ENCODE data around the gene NPB.
A peak's percentile ranks its signal among the peaks of the same experiment; 100 is the strongest.
"Not testable (repeated sequence)": the region's sequence is repeated elsewhere in the genome, so short reads cannot be mapped to it uniquely, and the experiment has no call there.

NPB gene

GRCh38 chr17:81913394-81914102 is 11.5 kb downstream of the NPB start:
- DNase-seq, result no peak

DNA sequence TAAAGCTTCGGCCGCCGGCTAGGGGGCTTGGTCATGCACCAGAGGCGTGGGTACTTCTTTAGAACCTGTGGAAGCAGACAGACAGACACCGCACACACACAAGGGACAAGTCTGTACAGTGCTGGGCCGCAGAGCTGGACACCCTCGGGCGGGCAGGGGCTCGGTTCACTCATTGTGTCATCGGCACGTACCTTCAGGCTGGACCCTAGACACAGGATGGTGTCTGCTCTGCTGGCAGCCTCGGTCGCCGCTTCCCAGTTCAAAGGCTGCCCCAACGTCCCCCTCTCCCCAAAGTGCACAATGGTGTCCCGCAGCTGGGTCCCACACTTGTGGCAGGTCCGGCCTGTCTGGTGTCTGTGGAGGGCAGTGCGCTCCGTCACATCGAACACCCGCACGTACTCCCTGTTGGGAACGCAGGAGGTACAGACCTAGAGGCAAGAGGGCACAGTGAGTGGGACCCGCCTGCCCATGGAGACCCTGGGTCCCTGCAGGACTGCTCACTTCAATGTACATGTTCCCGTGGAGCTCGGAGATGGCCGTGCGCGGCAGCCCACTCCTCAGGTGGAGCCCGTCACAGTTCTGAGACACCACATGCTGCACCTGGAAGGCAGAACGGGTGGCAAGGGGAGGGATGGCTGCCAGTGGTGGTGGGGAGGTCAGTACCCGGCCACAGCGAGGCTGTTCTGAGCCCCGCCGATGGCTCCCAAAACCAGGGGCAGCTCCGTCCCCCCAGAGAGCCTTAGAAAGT is 12.2 kb downstream of the NPB start:
- no peak for DNase-seq

DNA sequence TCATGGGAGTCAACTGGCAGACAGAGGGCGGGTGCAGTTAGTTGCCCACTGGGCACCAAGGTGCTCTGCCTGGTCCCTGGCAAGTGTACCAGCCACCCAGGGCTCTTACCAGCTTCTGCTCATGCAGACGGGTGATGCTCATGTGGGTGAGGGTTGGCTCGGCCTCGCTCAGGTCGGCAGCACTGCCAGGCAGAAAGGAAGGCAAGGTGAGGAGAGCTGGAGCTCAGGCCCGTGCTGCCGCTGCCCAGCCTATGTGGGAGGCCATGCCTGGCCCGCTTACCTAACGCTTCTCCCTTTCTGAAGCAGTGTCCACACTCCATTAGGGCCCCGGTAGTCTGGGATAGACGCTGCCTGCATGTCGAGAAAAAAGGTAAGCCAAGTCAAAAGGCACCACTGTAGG is 13.3 kb downstream of the NPB start:
- no peak for DNase-seq

DNA sequence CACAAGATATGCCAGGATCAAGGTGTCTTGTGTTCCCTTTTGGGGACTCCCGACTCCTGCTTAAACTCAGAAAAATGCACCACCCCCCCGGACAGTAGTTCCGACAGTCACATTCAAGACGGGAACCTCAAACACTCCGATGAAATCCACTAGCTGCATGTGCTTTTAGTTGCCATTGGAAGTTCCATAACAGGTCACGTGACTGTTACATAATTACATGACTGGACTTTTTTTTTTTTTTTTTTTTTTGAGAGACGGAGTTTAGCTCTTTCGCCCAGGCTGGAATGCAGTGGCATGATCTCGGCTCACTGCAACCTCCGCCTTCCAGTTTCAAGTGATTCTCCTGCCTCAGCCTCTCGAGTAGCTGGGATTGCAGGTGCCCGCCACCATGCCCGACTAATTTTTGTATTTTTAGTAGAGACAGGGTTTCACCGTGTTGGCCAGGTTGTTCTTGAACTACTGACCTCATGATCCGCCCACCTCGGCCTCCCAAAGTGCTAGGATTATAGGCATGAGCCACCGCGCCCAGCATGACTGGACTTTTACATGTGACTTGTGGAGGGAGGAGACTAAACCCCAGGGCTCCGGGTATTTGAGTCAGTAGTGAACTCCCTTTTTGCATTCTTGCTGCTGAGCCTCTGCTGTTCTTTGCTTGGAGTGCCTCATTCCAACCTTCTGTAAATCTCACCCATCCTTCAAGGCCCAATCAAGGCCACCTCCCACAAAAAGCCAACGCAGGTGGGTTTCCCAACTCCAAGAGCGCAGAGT is 14.4 kb downstream of the NPB start:
- DNase-seq, result no peak

DNA sequence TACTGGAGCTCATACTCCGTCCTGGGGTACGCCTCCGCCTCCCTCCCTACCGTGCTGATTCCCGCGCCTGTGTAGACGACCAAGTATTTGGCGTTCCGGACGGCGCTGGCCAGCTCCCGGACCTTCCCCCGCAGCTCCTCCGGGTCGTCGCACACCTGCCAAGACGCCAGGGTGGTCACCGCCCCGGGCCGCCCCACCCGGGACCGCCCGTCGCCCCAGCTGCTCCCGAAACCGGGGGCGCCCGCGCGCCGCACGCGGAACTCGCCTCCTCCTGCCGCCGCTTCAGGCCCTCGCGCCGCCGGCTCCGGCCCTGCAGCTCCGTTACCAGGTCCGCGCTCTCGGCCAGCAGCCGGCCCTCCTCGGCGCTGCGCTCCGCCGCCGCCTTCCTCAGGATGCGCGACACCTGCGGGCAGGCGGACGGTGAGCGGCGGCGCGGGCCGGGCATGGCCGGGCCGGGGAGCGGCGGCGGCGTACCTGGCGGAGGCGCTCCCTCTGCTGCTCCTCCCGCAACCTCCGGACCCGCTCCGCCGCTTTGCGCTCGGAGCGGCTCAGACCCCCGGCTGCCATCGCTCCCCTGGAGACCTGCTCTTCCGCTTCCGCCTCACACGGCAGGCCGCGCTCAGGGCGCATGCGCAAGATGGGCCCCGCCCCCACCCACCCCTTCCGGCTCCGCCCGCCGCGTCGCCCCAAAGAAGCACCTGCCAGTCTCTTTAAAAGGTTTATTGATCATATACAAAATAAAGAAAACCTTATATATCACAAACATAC is 15.7 kb downstream of the NPB start, which contains the start of gene SIRT7:
SIRT7 (minus strand) TSS at position 612 of the 768 bp plus-strand sequence; CDS start at position 567, 45 bp downstream.
- peak; percentile 20 for DNase-seq

DNA sequence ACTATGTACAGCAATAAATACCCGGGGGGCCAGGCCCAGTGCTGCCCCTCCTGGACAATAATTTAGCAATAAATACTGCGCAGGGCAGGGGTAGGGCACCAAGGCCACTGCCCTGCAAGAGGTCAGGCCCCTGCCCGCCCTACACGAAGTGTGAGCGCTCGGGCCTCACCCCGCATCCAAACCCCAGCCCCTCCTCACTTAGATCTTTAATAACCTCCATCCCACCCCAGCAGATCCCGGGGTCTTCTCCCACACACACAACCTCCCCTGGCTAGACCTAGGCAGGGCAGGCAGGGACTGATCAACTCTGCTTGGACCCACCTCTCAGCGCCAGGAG is 16.3 kb downstream of the NPB start:
- not testable (repeated sequence) for DNase-seq

DNA sequence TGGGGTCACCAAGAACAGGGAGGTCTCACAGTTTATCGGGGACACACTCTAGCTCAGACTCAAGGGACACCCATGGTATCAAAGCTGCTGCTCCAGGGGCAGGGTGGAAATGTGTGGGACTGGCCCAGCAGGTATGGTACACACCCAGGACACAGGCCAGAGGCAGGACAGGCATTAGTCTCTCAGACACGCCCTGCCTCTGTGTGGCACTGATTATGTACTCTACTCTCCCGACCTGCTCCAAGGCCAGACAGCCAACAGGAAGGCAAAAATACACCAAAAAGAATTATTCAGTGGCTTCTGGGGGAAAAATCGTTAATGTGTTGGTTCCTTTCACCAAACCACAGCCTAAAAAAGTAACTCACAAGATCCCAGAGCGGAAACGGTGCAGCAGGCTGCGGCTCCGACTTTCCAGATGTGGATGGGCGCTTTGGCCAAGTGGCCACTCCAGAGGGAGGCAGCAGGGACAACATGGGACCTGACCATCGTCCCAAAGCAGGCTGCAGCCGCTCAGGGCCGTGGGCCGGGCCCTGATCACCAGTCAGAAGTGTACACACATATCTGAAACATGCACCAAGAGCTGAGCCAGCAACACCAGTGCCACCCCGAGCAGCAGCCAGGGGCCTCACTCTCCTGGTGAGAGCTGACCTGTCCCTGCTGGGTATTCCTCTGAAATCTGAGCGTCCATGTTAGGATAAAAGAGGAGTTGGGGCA is 17.0 kb downstream of the NPB start:
- no peak for DNase-seq

DNA sequence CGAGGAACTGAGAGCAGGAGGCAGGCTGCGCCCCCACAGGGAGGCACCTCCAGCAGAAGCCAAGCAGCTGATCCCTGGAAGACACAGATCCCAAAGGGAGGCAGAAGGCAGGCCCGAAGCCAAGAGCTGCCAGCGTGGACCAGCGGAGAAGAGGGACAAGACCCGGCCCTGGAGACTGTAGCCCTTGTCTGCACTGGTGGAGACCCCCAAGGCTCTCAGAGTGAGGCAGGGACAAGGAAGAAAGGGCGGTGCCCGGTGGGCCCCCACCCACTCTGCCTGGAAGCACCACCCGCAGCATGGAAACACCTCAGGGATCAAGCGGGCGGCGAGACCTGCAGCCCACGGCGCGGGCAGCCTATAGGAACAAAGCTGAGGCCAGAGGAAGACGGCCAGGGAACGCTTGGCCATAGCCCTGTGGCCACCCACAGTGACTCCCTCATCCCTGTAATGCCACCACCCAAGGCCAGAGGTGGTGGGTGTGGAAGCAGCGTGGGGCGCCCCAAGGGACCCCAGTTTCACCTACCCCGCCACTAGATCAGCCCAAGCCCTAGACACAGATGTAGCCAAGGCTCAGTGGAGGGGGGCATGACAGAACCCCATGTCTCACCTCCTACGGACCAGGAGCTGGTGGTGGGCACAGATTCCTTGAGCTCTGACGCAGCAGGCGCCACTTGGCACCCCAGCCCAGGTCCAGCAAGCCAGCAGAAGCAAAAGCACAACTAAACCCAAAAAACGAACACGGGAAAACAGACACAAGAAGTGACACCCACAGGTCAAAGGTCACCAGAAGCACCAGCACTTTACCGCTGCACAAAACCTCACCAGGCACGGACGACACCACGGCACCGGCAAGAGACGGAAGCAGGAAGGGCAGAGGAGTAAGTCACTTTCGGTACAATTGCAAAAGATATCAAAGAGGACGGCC is 18.8 kb downstream of the NPB start:
- DNase-seq, result no peak

DNA sequence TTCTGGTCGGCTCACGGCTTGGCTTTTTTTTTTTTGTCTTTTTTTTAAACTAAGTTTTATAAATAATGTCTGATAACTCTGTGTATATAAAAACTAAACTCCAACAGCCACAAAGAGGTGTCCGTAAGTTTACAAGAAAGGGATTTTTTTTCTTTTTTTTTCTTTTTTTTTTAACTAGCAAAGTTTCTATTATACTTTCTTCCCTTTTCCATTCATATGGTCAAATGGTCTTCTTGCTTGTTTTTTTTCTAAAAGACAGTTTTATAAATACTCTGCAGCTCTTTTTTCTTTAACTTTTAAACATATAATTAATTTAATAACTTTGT is 19.5 kb downstream of the NPB start:
- DNase-seq, result no peak

DNA sequence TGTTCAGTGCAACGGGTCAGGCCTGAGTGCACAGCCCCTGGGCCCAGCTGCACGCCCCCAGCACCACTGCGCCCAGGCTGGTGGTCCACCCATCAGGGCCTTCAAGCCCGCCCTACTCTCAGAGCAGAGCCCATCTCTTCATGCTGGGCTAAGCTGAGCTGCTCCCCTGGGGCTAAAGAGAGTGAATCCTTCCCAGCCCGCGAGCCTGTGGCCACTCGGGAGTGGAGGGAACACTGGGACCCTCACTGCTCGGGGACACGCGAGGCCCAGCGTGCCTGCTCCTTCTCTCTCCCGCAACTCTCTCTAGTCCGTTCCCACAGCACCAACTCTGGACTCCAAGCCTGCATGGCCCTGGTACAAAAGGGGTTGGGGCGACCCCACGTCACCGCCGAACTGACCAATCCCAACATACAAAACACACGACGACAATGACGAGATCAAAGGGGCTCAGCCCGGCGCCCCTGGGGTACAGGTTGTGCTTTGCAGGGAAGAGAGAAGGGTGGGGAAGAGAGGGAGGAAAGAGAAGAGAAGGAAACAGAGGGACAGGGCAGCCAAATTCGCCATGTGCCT is 20.0 kb downstream of the NPB start:
- no peak for DNase-seq

- DNase-seq, result no peak
Measured at GRCh38 chr17:81922566-81923301, 20.7 kb downstream of the NPB start.

GRCh38 chr17:81923302-81924260 is 21.5 kb downstream of the NPB start:
- no peak for DNase-seq

GRCh38 chr17:81924557-81925532 is 22.8 kb downstream of the NPB start:
- DNase-seq, result no peak

DNA sequence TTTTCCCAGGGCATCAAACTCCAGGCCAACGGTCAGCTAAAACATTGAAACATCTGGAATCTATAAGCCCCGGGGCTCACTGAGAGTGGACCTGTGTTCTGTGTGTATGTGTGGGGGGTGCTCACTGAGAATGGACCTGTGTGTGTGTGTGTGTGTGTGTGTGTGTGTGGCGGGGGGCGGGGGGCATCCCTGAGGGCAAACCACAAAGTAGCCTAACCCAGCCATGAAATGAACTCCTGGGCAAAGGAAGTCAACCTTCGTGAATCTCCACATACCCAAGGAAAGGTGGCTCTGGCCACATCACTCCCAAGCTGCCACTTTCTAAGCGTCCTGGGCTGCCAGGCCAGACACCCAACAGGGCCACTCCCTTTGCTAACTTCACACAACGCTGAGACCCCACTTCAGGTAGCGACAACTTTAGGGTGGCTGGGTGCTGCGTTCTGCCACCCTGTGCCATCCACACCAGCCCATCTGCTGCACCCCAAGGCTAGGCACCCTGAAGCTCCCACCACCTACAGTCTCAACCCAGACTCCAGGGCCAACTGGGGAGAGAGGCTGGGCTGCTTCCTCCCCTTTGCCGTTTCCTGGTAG is 23.9 kb downstream of the NPB start:
- DNase-seq, result no peak

DNA sequence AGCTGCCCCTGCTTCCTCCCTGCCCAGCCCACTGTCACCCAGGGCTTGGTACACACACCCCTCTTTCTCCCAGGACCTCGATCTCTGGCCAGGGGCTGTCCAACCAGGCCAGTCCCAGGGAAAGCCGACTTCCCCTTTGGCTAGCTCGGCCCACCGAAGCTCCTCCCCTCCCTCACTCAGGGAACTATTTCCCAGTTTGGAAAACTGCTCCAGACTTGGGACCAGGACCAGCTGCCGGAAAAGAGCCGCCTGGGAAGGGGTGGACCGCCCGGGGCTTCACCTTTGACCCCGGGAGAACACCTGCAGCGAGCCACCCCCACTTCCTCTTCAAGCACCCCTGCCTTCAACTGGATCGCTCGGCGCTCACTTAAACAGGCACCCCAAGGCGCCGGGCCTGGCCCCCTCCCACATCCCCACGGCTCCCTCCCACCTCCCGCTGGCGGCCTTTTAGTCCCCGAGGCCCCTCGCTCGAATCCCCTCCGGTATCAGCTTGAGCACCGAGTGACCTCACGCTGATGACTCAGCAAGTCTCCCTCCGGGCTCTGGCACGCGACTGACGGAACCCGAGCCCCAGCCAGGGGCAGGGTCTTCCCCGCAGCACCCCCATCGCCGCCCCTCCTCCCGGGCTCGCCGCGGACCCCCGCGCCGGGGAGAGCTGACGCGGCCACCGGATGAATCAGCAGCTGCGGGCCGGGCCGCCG is 24.6 kb downstream of the NPB start:
- no peak for DNase-seq

- DNase-seq, result no peak
Measured at GRCh38 chr17:81927152-81927652, 25.2 kb downstream of the NPB start.
